Activated naive CD8-positive, alpha-beta T cell treated with anti-CD3 and anti-CD28 coated beads for 36 hours (primary cell): Measurements from ENCODE around the gene IFNLR1. TPM values are rescaled to one million over a fixed set of nuclear protein-coding genes. Genes with fewer than 3 reads are reported as not detected.
A peak's percentile ranks its signal among the peaks of the same experiment; 100 is the strongest.

Experiments
- DNase-seq: peaks from one replicate; pipeline ENCODE4 v3.0.0; 2021
- H3K27ac Mint-ChIP-seq: one replicate; pipeline ENCODE4 v1.8.0; 2022; ENCODE audit warnings: mild to moderate bottlenecking, moderate library complexity, mixed read lengths
- H3K27me3 Mint-ChIP-seq: one replicate; pipeline ENCODE4 v1.8.0; 2022; ENCODE audit warnings: mild to moderate bottlenecking, mixed read lengths
- H3K36me3 Mint-ChIP-seq: one replicate; pipeline ENCODE4 v1.8.0; 2021; ENCODE audit warnings: mild to moderate bottlenecking, mixed read lengths
- H3K4me1 Mint-ChIP-seq: one replicate; pipeline ENCODE4 v1.8.0; 2021; ENCODE audit warnings: mixed read lengths
- H3K4me3 Mint-ChIP-seq: one replicate; pipeline ENCODE4 v1.8.0; 2022; ENCODE audit warnings: mild to moderate bottlenecking, moderate library complexity, mixed read lengths
- H3K9me3 Mint-ChIP-seq: one replicate; pipeline ENCODE4 v1.8.0; 2022; ENCODE audit warnings: mixed read lengths
- total RNA-seq, 2 experiments: library from RNA; stranded (reverse); gene quantifications; one replicate each; pipeline ENCODE4 v1.2.3, GENCODE V29; 2021

IFNLR1 gene
- total RNA-seq, 2 experiments from 2014 or later = 6.3 to 7.3 TPM

DNA sequence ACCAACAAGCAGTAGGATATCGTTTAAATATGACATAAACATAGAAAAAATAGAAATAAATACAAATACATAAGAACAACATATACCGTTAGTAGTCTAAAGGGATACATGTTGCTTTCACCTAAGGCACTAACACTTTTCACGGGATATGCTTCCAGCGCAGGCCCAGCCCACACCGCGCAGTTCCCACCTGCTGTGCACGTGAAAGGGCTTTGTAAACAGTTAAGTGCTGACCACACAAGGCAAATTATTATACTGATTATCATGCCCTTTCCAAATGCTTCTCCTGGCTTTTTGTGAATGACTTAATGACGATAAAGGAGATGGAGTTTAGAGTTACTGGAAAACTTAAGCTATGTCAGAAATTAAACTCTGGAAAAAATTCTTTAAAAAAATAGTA is 32.9 kb downstream of the IFNLR1 start:
- peaks cover 19% of the 10 kb centered on the region for H3K4me1 Mint-ChIP-seq
- H3K36me3 Mint-ChIP-seq = peaks cover 3% of the 10 kb centered on the region
- peaks cover 40% of the 10 kb centered on the region for H3K27me3 Mint-ChIP-seq
- H3K9me3 Mint-ChIP-seq = no peaks in the 10 kb centered on the region
- no peak for DNase-seq
- H3K27ac Mint-ChIP-seq = no peak overlapping the region
- no peak overlapping the region for H3K4me3 Mint-ChIP-seq

DNA sequence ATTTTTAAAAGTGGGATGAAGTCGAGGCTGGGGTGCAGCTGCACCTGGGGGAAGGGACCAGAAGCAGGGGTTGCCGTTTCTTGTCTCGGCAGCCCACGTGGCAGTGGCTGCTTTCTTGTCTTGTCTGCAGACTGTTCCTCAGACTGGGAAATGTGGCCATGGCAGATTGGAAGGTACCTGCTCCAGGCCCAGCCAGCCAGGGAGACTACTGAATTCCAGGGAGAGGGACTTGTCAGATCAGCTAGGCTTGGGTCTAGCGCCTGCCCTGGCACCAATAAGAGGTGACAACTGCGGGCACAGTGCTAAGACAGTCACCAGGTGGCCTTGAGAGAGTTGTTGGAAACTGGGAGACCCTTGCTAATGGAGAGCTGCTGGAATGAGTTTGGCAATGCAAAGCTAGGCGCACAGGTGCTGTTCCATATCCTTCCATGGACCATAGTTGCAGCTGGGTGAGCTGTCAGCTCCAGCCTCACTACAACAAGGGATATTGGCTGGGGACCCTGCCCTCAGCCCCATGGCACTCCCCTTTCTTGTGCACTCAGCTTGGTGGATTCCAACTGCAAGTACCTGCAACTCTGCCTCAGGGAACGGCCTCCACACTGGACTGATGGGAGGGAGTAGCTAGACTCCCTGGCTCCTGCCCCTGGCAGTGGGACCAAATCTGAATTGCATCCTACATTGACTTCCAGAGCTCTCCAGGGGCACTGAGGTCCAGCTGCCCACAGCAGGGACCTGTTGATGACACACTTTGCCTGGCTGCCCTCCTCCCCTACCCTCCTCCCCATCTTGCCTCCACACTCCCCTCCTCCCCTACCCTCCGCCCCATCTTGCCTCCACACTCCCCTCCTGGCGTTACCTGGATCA is 34.2 kb downstream of the IFNLR1 start:
- Mint-ChIP-seq H3K4me3 (no peak overlapping the region), H3K27me3 (peaks cover 47% of the 10 kb centered on the region), H3K27ac (no peak overlapping the region), H3K4me1 (peaks cover 19% of the 10 kb centered on the region), H3K36me3 (peaks cover 3% of the 10 kb centered on the region), H3K9me3 (no peaks in the 10 kb centered on the region)
- DNase-seq = no peak

- H3K9me3 Mint-ChIP-seq = no peaks in the 10 kb centered on the region
- peaks cover 3% of the 10 kb centered on the region for H3K36me3 Mint-ChIP-seq
- no peak for DNase-seq
- peak overlapping the region; percentile 60 for H3K4me3 Mint-ChIP-seq
- H3K27me3 Mint-ChIP-seq = peaks cover 47% of the 10 kb centered on the region
- H3K4me1 Mint-ChIP-seq = peaks cover 19% of the 10 kb centered on the region
- no peak overlapping the region for H3K27ac Mint-ChIP-seq
Measured at GRCh38 chr1:24151175-24151533, 35.9 kb downstream of the IFNLR1 start.

GRCh38 chr1:24150234-24151174 is 36.6 kb downstream of the IFNLR1 start:
- peaks cover 47% of the 10 kb centered on the region for H3K27me3 Mint-ChIP-seq
- H3K4me3 Mint-ChIP-seq = peak overlapping the region; percentile 60
- peaks cover 19% of the 10 kb centered on the region for H3K4me1 Mint-ChIP-seq
- no peak overlapping the region for H3K27ac Mint-ChIP-seq
- no peaks in the 10 kb centered on the region for H3K9me3 Mint-ChIP-seq
- DNase-seq = peak; percentile 86
- H3K36me3 Mint-ChIP-seq = peaks cover 3% of the 10 kb centered on the region

DNA sequence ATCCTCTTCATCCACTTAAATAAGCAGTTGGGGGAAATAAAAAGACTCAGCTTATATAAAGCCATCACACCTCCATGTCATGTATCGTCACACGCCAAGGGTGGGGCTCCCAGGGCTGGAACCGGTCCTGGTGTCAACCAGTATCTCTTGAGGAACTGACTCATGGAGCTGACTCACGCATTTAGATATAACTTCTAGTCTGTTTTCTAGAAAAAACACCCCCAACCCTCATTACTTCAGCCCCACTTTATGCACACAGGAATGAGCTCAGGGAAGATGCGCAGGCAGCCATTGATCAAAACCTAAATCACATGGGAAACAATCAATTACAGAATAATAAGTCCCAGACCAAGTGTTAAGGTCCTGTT is 37.2 kb downstream of the IFNLR1 start:
- Mint-ChIP-seq H3K27me3 (peaks cover 47% of the 10 kb centered on the region), H3K36me3 (no peaks in the 10 kb centered on the region), H3K4me3 (no peak overlapping the region), H3K9me3 (no peaks in the 10 kb centered on the region), H3K27ac (no peak overlapping the region), H3K4me1 (peaks cover 17% of the 10 kb centered on the region)
- peak; percentile 14 for DNase-seq

DNA sequence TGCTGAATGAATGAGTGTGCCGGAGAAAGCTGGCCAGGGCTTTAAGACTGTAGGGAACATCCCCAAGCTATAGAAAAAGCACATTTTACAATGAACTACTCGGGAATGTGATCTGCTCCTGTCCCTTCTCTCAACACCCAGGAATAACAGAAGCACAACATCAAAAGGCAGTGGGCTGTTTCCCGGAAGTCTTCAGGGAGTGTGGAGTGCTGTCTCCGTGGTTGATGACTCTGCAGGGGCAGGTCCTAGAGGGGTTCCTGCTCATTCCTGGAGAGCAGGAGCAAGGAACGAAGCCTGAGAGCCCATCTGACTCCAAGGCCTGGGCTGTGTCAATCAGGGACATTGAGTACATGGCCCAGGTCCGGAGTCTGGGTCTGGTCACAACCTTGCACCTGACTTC is 39.3 kb downstream of the IFNLR1 start:
- no peaks in the 10 kb centered on the region for H3K9me3 Mint-ChIP-seq
- H3K36me3 Mint-ChIP-seq = no peaks in the 10 kb centered on the region
- peaks cover 45% of the 10 kb centered on the region for H3K27me3 Mint-ChIP-seq
- H3K4me3 Mint-ChIP-seq = no peak overlapping the region
- no peak for DNase-seq
- peaks cover 17% of the 10 kb centered on the region for H3K4me1 Mint-ChIP-seq
- no peak overlapping the region for H3K27ac Mint-ChIP-seq

DNA sequence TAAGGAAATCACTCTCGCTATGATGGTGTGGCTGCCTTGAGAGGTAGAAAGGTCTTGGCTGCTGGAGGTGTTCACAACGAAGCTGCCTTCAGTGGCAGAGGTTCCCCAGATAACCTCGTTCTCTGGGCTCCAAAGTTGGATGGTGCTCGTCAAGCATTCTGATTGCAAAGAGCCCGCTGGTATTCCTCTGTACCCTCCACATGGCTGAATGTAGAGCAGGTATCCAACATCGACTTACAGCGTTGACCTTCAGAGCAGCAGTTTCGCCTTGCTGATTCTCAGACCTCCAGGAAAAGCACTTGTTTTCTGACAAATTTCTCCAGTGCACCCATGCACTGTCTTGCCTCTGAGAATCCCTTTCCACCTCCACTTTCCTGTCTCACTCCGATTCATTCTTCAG is 39.9 kb downstream of the IFNLR1 start:
- H3K4me1 Mint-ChIP-seq = peaks cover 17% of the 10 kb centered on the region
- no peak for DNase-seq
- peaks cover 39% of the 10 kb centered on the region for H3K27me3 Mint-ChIP-seq
- no peak overlapping the region for H3K4me3 Mint-ChIP-seq
- H3K9me3 Mint-ChIP-seq = no peaks in the 10 kb centered on the region
- H3K36me3 Mint-ChIP-seq = no peaks in the 10 kb centered on the region
- no peak overlapping the region for H3K27ac Mint-ChIP-seq

DNA sequence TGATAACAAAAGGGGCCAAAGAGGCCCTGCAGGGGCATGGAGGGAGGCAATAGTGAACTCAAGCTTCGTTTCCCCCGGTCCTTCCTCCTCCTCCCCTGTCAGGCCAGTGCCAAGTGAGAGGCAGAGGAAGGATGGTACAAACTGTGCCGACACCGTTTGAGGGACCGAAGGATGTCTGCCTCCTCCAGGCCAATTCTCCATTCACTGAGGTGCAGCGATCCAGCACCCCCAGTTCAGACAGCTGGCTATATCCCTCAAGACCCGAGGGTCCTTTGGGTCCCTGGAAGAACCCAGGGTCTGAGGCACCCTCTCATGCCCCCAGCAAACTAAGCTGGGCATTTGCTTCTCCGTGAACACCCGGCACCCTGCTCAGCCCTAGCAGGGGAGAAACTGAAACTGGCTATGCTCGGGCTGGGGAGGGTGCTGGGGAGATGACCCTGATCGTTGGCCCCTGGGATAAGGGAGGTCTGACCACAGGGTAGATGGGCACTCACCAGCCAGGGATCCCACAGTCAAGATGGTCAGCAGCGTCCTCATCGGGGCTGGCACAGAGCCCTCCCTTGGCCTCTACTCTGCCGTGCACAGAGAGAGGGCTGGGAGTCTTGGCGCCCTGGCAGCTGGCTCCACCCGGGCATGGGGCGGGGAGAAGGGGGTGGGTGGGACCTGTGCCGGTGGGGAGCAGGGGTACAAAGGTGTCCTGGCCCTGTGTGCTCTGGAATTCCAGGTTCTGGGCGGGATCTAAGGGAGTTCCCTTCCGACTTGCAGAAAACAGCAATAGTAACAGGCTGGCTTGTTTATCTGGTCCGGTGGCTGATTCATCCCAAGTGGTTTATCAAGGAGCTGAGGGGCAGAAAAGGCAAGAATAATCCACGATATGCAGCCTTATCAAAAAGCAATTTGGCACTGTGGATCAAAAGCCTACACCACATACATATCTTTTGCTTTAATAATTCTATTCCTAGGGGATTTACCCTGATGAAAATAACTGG is 44.2 kb downstream of the IFNLR1 start, which contains the start of gene IL22RA1:
IL22RA1 (minus strand) TSS at position 595 of the 989 bp plus-strand sequence; CDS start at position 537, 58 bp downstream.
- no peak for DNase-seq
- Mint-ChIP-seq H3K9me3 (no peaks in the 10 kb centered on the region), H3K4me1 (no peaks in the 10 kb centered on the region), H3K27ac (no peak within 1 kb of the TSS), H3K4me3 (no peak within 1 kb of the TSS), H3K36me3 (no peaks in the 10 kb centered on the region), H3K27me3 (peaks cover 5% of the 10 kb centered on the region)

GRCh38 chr1:24141311-24141997 is 45.6 kb downstream of the IFNLR1 start:
- no peak for DNase-seq
- Mint-ChIP-seq H3K27ac (no peak overlapping the region), H3K27me3 (peaks cover 5% of the 10 kb centered on the region), H3K9me3 (no peaks in the 10 kb centered on the region), H3K4me1 (no peaks in the 10 kb centered on the region), H3K4me3 (no peak overlapping the region), H3K36me3 (no peaks in the 10 kb centered on the region)

- no peak overlapping the region for H3K4me3 Mint-ChIP-seq
- peaks cover 5% of the 10 kb centered on the region for H3K27me3 Mint-ChIP-seq
- no peak overlapping the region for H3K27ac Mint-ChIP-seq
- H3K9me3 Mint-ChIP-seq = no peaks in the 10 kb centered on the region
- no peaks in the 10 kb centered on the region for H3K36me3 Mint-ChIP-seq
- no peaks in the 10 kb centered on the region for H3K4me1 Mint-ChIP-seq
- DNase-seq = no peak
Measured at GRCh38 chr1:24140741-24141181, 46.3 kb downstream of the IFNLR1 start.

DNA sequence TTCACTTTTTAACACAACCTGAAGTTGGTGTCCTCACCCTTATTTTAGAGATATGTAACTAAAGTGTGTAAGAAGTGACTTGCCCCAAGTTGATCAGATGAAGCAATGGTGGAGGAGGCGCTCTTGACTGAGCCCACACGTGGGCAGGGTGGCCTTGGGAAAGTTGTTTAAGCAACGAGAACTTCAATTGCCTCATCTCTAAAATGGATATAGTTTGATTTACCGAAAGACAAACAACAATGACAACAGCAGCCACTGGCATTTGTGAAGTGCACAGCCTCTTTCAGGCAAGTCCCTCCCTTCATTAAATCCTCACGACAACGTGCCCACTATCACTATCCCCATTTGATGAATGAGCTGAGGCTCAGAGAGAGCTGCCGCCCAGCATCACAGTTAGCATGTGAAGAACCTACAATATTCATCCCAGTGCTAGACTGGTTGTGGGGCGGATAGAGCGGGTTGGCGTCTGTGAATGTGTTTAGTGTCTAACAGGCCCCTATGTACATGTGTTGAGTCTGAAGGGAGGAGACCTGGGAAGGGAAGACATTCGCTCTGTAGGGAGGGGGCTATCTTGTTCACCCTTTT is 47.2 kb downstream of the IFNLR1 start:
- H3K4me1 Mint-ChIP-seq = no peaks in the 10 kb centered on the region
- DNase-seq = no peak
- H3K9me3 Mint-ChIP-seq = no peaks in the 10 kb centered on the region
- no peak overlapping the region for H3K4me3 Mint-ChIP-seq
- no peak overlapping the region for H3K27ac Mint-ChIP-seq
- peaks cover 5% of the 10 kb centered on the region for H3K27me3 Mint-ChIP-seq
- H3K36me3 Mint-ChIP-seq = no peaks in the 10 kb centered on the region

DNA sequence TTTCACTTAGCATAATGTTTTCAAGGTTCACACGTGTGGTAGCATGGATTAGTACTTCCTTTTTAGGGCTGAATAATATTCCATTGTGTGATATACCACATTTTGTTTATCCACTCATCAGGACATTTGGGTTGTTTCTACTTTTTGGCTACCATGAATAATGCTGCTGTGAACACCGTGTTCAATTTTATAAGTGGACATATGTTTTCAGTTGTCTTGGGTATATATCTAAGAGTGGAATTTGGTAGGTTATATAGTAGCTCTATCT is 47.9 kb downstream of the IFNLR1 start:
- no peak overlapping the region for H3K4me3 Mint-ChIP-seq
- no peak overlapping the region for H3K27ac Mint-ChIP-seq
- no peaks in the 10 kb centered on the region for H3K4me1 Mint-ChIP-seq
- DNase-seq = no peak
- no peaks in the 10 kb centered on the region for H3K27me3 Mint-ChIP-seq
- no peaks in the 10 kb centered on the region for H3K9me3 Mint-ChIP-seq
- no peaks in the 10 kb centered on the region for H3K36me3 Mint-ChIP-seq

DNA sequence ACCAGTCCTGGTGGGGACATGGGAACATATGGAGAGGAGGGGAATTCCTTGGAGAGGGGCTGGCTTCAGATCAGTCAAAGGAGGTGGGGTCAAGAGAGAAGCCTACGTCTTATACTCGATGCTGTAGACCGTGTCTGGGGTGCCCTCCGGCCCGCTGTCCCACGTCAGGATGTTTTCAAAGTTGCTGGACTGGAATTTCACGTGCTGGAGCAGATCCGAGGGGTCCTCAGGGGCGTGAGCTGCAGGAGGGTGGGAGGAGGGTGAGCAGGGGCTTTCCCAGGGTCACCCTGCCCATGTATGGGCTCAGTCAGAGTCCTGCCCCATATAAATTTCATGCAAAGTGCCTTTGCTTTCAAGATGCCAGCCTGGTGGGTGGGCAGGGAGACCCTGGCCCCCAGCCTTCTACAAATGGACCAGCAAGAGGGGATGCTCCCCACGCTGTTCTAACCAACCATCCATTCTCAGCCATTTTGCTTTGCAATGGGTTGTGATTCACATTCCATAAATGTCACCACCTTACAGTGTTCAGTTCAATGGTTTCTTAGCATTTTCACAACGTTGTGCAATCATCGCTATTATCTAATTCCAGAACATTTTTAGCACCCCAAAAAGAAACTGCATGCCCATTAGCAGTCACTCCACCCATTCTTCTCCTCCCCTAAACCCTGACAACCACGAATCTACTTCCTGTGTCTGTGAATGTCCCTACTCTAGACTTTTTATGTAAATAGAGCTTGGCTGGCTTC is 48.4 kb downstream of the IFNLR1 start:
- H3K4me1 Mint-ChIP-seq = no peaks in the 10 kb centered on the region
- no peak overlapping the region for H3K27ac Mint-ChIP-seq
- no peak overlapping the region for H3K4me3 Mint-ChIP-seq
- no peaks in the 10 kb centered on the region for H3K9me3 Mint-ChIP-seq
- H3K27me3 Mint-ChIP-seq = no peaks in the 10 kb centered on the region
- no peaks in the 10 kb centered on the region for H3K36me3 Mint-ChIP-seq
- DNase-seq = no peak
